ENCODE data around the gene CATSPER4. TPM values are rescaled to one million over a fixed set of nuclear protein-coding genes. Genes with fewer than 3 reads are reported as not detected.

The CATSPER4 gene
- not detected in 2 replicates for polyA plus RNA-seq

GRCh38 chr1:26190373-26190987 lies at the start of gene CATSPER4:
Gene CATSPER4, plus strand, starts transcription at chr1:26190602. Its CDS starts 26 bp downstream, at chr1:26190628.

GRCh38 chr1:26158908-26159742 lies 31.3 kb upstream of the CATSPER4 start, which contains the start of gene FAM110D:
Gene FAM110D, plus strand, starts transcription at chr1:26159079. Its CDS starts 2,213 bp downstream, at chr1:26161292.

GRCh38 chr1:26168410-26169197 lies 21.8 kb upstream of the CATSPER4 start, which contains the start of gene C1orf232:
Gene C1orf232, minus strand, starts transcription at chr1:26168963. Its CDS starts 464 bp downstream, at chr1:26168499.

GRCh38 chr1:26169669-26170471 lies 20.5 kb upstream of the CATSPER4 start, which contains the start of gene ZNF593:
Gene ZNF593, plus strand, starts transcription at chr1:26169908. Its CDS starts 76 bp downstream, at chr1:26169984.

GRCh38 chr1:26171084-26172072 lies 19.0 kb upstream of the CATSPER4 start, which contains the start of gene ZNF593OS:
Gene ZNF593OS, minus strand, starts transcription at chr1:26171832. Its CDS starts 171 bp downstream, at chr1:26171661.

GRCh38 chr1:26177182-26177684 lies 13.2 kb upstream of the CATSPER4 start, which contains the start of gene CNKSR1:
Gene CNKSR1, plus strand, starts transcription at chr1:26177491. Its CDS starts 57 bp downstream, at chr1:26177548.

GRCh38 chr1:26233903-26234643 lies 43.7 kb downstream of the CATSPER4 start, which contains the start of gene CEP85:
Gene CEP85, plus strand, starts transcription at chr1:26234200. Its CDS starts 5,584 bp downstream, at chr1:26239784.

Other genes starting within 250 kb of the CATSPER4 start
- gene PAFAH2, start 192.5 kb upstream of the CATSPER4 start, polyA plus RNA-seq, result 0.34 and 2.4 TPM in 2 replicates
- 0.50 TPM in 1 of 2 replicates, not detected in the other for gene EXTL1, start 168.8 kb upstream of the CATSPER4 start, polyA plus RNA-seq
- not detected in 2 replicates for gene SLC30A2, start 144.5 kb upstream of the CATSPER4 start, polyA plus RNA-seq
- not detected in 2 replicates for gene TRIM63, start 123.0 kb upstream of the CATSPER4 start, polyA plus RNA-seq
- gene PDIK1L, start 78.8 kb upstream of the CATSPER4 start, polyA plus RNA-seq, result 2.7 and 4.6 TPM in 2 replicates
- 0.08 and 0.19 TPM in 2 replicates for gene FAM110D, start 31.5 kb upstream of the CATSPER4 start, polyA plus RNA-seq
- not detected in 2 replicates for gene C1orf232, start 21.6 kb upstream of the CATSPER4 start, polyA plus RNA-seq
- gene ZNF593, start 20.7 kb upstream of the CATSPER4 start, polyA plus RNA-seq, result 12.0 and 13.6 TPM in 2 replicates
- not detected in 2 replicates for gene ZNF593OS, start 18.8 kb upstream of the CATSPER4 start, polyA plus RNA-seq
- 0.81 TPM in 1 of 2 replicates, not detected in the other for gene CNKSR1, start 13.1 kb upstream of the CATSPER4 start, polyA plus RNA-seq
- 1.9 and 2.0 TPM in 2 replicates for gene CEP85, start 43.6 kb downstream of the CATSPER4 start, polyA plus RNA-seq
- 300 and 473 TPM in 2 replicates for gene SH3BGRL3, start 89.5 kb downstream of the CATSPER4 start, polyA plus RNA-seq
- gene UBXN11, start 116.0 kb downstream of the CATSPER4 start, polyA plus RNA-seq, result 5.2 and 6.2 TPM in 2 replicates
- 2.4 TPM in 1 of 2 replicates, not detected in the other for gene CD52, start 127.4 kb downstream of the CATSPER4 start, polyA plus RNA-seq
- gene CRYBG2, start 163.5 kb downstream of the CATSPER4 start, polyA plus RNA-seq, result not detected in 2 replicates
- gene ZNF683, start 182.1 kb downstream of the CATSPER4 start, polyA plus RNA-seq, result 0.34 TPM in 1 of 2 replicates, not detected in the other
- gene LIN28A, start 220.2 kb downstream of the CATSPER4 start, polyA plus RNA-seq, result not detected in 2 replicates
- 30.1 and 38.5 TPM in 2 replicates for gene DHDDS, start 241.7 kb downstream of the CATSPER4 start, polyA plus RNA-seq

All from Purkinje cell (primary cell).